Endometrial microvascular endothelial cells (primary cell): Measurements from ENCODE around the gene CD52. TPM values are rescaled to one million over a fixed set of nuclear protein-coding genes. Genes with fewer than 3 reads are reported as not detected.

ENCODE experiments used
- in situ Hi-C: cut with HindIII; loops from 2 replicates; pipeline ENCODE4 v1.10.0; 2017; ENCODE audit warnings: low sequenced_read_pairs, low pct_unique_long_range_greater_than_20kb; ENCODE audit errors: inconsistent ontology term
- total RNA-seq: library from RNA; depleted of rRNA; stranded (reverse); fragments of >200 nt; gene quantifications from one replicate; pipeline ENCODE4 v1.2.3, GENCODE V29; 2015; ENCODE audit errors: inconsistent ontology term

The CD52 gene
- total RNA-seq, 1 donor from 2014 or later: not detected

GRCh38 chr1:26364956-26365355, 47.2 kb downstream of the CD52 start:
- in situ Hi-C loops: no loop called here

DNA sequence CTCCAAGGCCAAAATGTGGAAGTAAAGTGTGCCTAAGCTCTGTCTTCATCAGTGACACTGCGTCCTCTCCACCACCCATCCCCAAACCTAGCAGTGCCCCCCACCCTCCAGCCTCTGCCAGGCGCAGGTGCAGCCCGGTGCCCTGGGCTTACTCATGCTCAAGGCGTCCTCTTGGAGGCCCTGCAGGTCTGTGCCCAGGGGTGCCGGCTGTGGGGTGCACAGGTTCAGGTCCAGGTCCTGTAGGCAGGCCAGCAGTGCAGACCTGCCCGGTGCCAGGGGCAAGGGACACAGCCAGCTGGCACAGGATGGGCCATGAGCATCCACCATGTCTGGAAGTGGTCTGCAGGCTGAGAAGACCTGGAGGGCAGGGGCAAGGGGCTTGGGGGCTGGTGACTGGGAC, 49.7 kb downstream of the CD52 start:
- in situ Hi-C loops: no loop called here

GRCh38 chr1:26368006-26368405, 50.2 kb downstream of the CD52 start:
- in situ Hi-C loops: no loop called here

- in situ Hi-C loops: no loop called here
Observed at GRCh38 chr1:26368486-26368885, 50.7 kb downstream of the CD52 start.

Other genes starting within 250 kb of the CD52 start
- 4.1 TPM for gene PDIK1L, start 206.1 kb upstream of the CD52 start, total RNA-seq
- gene FAM110D, start 158.9 kb upstream of the CD52 start, total RNA-seq: 1.1 TPM
- not detected for gene C1orf232, start 149.0 kb upstream of the CD52 start, total RNA-seq
- gene ZNF593, start 148.1 kb upstream of the CD52 start, total RNA-seq: 49.0 TPM
- gene ZNF593OS, start 146.1 kb upstream of the CD52 start, total RNA-seq: not detected
- not detected for gene CNKSR1, start 140.5 kb upstream of the CD52 start, total RNA-seq
- gene CATSPER4, start 127.4 kb upstream of the CD52 start, total RNA-seq: not detected
- gene CEP85, start 83.8 kb upstream of the CD52 start, total RNA-seq: 11.7 TPM
- 165 TPM for gene SH3BGRL3, start 37.9 kb upstream of the CD52 start, total RNA-seq
- 2.6 TPM for gene UBXN11, start 11.3 kb upstream of the CD52 start, total RNA-seq
- gene CRYBG2, start 36.2 kb downstream of the CD52 start, total RNA-seq: not detected
- not detected for gene ZNF683, start 54.8 kb downstream of the CD52 start, total RNA-seq
- gene LIN28A, start 92.9 kb downstream of the CD52 start, total RNA-seq: not detected
- gene DHDDS, start 114.4 kb downstream of the CD52 start, total RNA-seq: 65.2 TPM
- gene HMGN2, start 154.5 kb downstream of the CD52 start, total RNA-seq: 460 TPM
- 31.8 TPM for gene RPS6KA1, start 211.8 kb downstream of the CD52 start, total RNA-seq